ENCODE measurements around the gene CBLN3. TPM values are rescaled to one million over a fixed set of nuclear protein-coding genes. Genes with fewer than 3 reads are reported as not detected.
"Not testable (repeated sequence)": the region's sequence is repeated elsewhere in the genome, so short reads cannot be mapped to it uniquely, and the experiment has no call there.

Gene CBLN3
- 0.25 TPM for polyA plus RNA-seq (2013, experiment 1 of 2)
- 0.44 TPM for polyA plus RNA-seq (2013, experiment 2 of 2)

GRCh38 chr14:24429395-24430142 is at the start of gene CBLN3, which contains the start of gene KHNYN:
Gene CBLN3, minus strand, starts transcription at chr14:24429668. Its CDS starts 614 bp downstream, at chr14:24429054.
Gene KHNYN, plus strand, starts transcription at chr14:24429954. Its CDS starts 777 bp downstream, at chr14:24430731.
- Histone ChIP-seq H3K9ac (ENCODE audit: low read depth, low read length) (peak within 1 kb of the TSS; percentile 84), H3K27ac (ENCODE audit: low read depth, low read length) (peak within 1 kb of the TSS; percentile 86; the same call in 1 of the 2 replicates), H3K4me3 (ENCODE audit: low read length) (peak within 1 kb of the TSS; percentile 78), H3K4me1 (ENCODE audit: insufficient read depth, low read length) (peaks cover 10% of the 10 kb centered on the region; the same call in 1 of the 2 replicates), H3K27me3 (ENCODE audit: insufficient read depth, low read length) (peaks cover 11% of the 10 kb centered on the region), H3K36me3 (ENCODE audit: insufficient read depth, low read length) (peaks cover 17% of the 10 kb centered on the region), H3K9me3 (ENCODE audit: insufficient read depth, low read depth, low read length) (no peaks in the 10 kb centered on the region)
- WGBS = 7% methylated on average over 56 of the region's 57 CpGs

GRCh38 chr14:24475261-24475660 is 45.8 kb upstream of the CBLN3 start:
- Histone ChIP-seq H3K36me3 (ENCODE audit: insufficient read depth, low read length) (no peaks in the 10 kb centered on the region), H3K9ac (ENCODE audit: low read depth, low read length) (no peak overlapping the region), H3K9me3 (ENCODE audit: insufficient read depth, low read depth, low read length) (no peaks in the 10 kb centered on the region), H3K27ac (ENCODE audit: low read depth, low read length) (no peak overlapping the region), H3K27me3 (ENCODE audit: insufficient read depth, low read length) (no peaks in the 10 kb centered on the region), H3K4me3 (ENCODE audit: low read length) (no peak overlapping the region), H3K4me1 (ENCODE audit: insufficient read depth, low read length) (no peaks in the 10 kb centered on the region)
- WGBS = 92% methylated on average over 4 of the region's 4 CpGs

GRCh38 chr14:24473211-24473610 is 43.7 kb upstream of the CBLN3 start:
- H3K4me3 ChIP-seq (ENCODE audit: low read length) = no peak overlapping the region
- H3K9ac ChIP-seq (ENCODE audit: low read depth, low read length) = no peak overlapping the region
- H3K9me3 ChIP-seq (ENCODE audit: insufficient read depth, low read depth, low read length) = no peaks in the 10 kb centered on the region
- H3K27ac ChIP-seq (ENCODE audit: low read depth, low read length) = no peak overlapping the region
- H3K4me1 ChIP-seq (ENCODE audit: insufficient read depth, low read length) = no peaks in the 10 kb centered on the region
- no peaks in the 10 kb centered on the region for H3K36me3 ChIP-seq (ENCODE audit: insufficient read depth, low read length)
- H3K27me3 ChIP-seq (ENCODE audit: insufficient read depth, low read length) = no peaks in the 10 kb centered on the region
- 63% methylated on average over 12 of the region's 12 CpGs for WGBS

- H3K27ac ChIP-seq (ENCODE audit: low read depth, low read length); H3K4me3 ChIP-seq (ENCODE audit: low read length); H3K9ac ChIP-seq (ENCODE audit: low read depth, low read length); H3K27me3 ChIP-seq (ENCODE audit: insufficient read depth, low read length); H3K9me3 ChIP-seq (ENCODE audit: insufficient read depth, low read depth, low read length); H3K36me3 ChIP-seq (ENCODE audit: insufficient read depth, low read length); H3K4me1 ChIP-seq (ENCODE audit: insufficient read depth, low read length): not testable (repeated sequence)
- WGBS = no CpG with 5 or more reads among the region's 2 CpGs
Observed at GRCh38 chr14:24470450-24470849, 41.0 kb upstream of the CBLN3 start.

- H3K36me3 ChIP-seq (ENCODE audit: insufficient read depth, low read length) = no peaks in the 10 kb centered on the region
- no peak overlapping the region for H3K9ac ChIP-seq (ENCODE audit: low read depth, low read length)
- no peaks in the 10 kb centered on the region for H3K4me1 ChIP-seq (ENCODE audit: insufficient read depth, low read length)
- H3K4me3 ChIP-seq (ENCODE audit: low read length) = no peak overlapping the region
- no peaks in the 10 kb centered on the region for H3K9me3 ChIP-seq (ENCODE audit: insufficient read depth, low read depth, low read length)
- H3K27ac ChIP-seq (ENCODE audit: low read depth, low read length) = no peak overlapping the region
- 90% methylated on average over 2 of the region's 3 CpGs for WGBS
- no peaks in the 10 kb centered on the region for H3K27me3 ChIP-seq (ENCODE audit: insufficient read depth, low read length)
Observed at GRCh38 chr14:24465805-24466204, 36.3 kb upstream of the CBLN3 start.

- Histone ChIP-seq H3K9ac (ENCODE audit: low read depth, low read length) (no peak overlapping the region), H3K27me3 (ENCODE audit: insufficient read depth, low read length) (no peaks in the 10 kb centered on the region), H3K36me3 (ENCODE audit: insufficient read depth, low read length) (no peaks in the 10 kb centered on the region), H3K27ac (ENCODE audit: low read depth, low read length) (no peak overlapping the region), H3K9me3 (ENCODE audit: insufficient read depth, low read depth, low read length) (no peaks in the 10 kb centered on the region), H3K4me1 (ENCODE audit: insufficient read depth, low read length) (no peaks in the 10 kb centered on the region), H3K4me3 (ENCODE audit: low read length) (no peak overlapping the region)
- 91% methylated on average over 3 of the region's 3 CpGs for WGBS
Observed at GRCh38 chr14:24465368-24465767, 35.9 kb upstream of the CBLN3 start.

GRCh38 chr14:24463884-24464785 is 34.7 kb upstream of the CBLN3 start:
- Histone ChIP-seq H3K4me1 (ENCODE audit: insufficient read depth, low read length) (no peaks in the 10 kb centered on the region), H3K36me3 (ENCODE audit: insufficient read depth, low read length) (no peaks in the 10 kb centered on the region), H3K9me3 (ENCODE audit: insufficient read depth, low read depth, low read length) (no peaks in the 10 kb centered on the region), H3K27me3 (ENCODE audit: insufficient read depth, low read length) (no peaks in the 10 kb centered on the region), H3K9ac (ENCODE audit: low read depth, low read length) (no peak overlapping the region), H3K27ac (ENCODE audit: low read depth, low read length) (no peak overlapping the region), H3K4me3 (ENCODE audit: low read length) (no peak overlapping the region)
- 62% methylated on average over 3 of the region's 4 CpGs for WGBS

GRCh38 chr14:24463017-24463883 is 33.8 kb upstream of the CBLN3 start:
- Histone ChIP-seq H3K9ac (ENCODE audit: low read depth, low read length) (no peak overlapping the region), H3K27ac (ENCODE audit: low read depth, low read length) (no peak overlapping the region), H3K4me3 (ENCODE audit: low read length) (no peak overlapping the region), H3K9me3 (ENCODE audit: insufficient read depth, low read depth, low read length) (no peaks in the 10 kb centered on the region), H3K27me3 (ENCODE audit: insufficient read depth, low read length) (no peaks in the 10 kb centered on the region), H3K36me3 (ENCODE audit: insufficient read depth, low read length) (no peaks in the 10 kb centered on the region), H3K4me1 (ENCODE audit: insufficient read depth, low read length) (no peaks in the 10 kb centered on the region)
- WGBS = 72% methylated on average over 4 of the region's 5 CpGs

GRCh38 chr14:24461336-24461735 is 31.9 kb upstream of the CBLN3 start:
- Histone ChIP-seq H3K9me3 (ENCODE audit: insufficient read depth, low read depth, low read length) (no peaks in the 10 kb centered on the region), H3K9ac (ENCODE audit: low read depth, low read length) (no peak overlapping the region), H3K4me1 (ENCODE audit: insufficient read depth, low read length) (no peaks in the 10 kb centered on the region), H3K27me3 (ENCODE audit: insufficient read depth, low read length) (no peaks in the 10 kb centered on the region), H3K36me3 (ENCODE audit: insufficient read depth, low read length) (no peaks in the 10 kb centered on the region), H3K27ac (ENCODE audit: low read depth, low read length) (no peak overlapping the region), H3K4me3 (ENCODE audit: low read length) (no peak overlapping the region)

GRCh38 chr14:24459331-24459730 is 29.9 kb upstream of the CBLN3 start:
- 93% methylated on average over 3 of the region's 3 CpGs for WGBS
- H3K36me3 ChIP-seq (ENCODE audit: insufficient read depth, low read length) = no peaks in the 10 kb centered on the region
- no peak overlapping the region for H3K27ac ChIP-seq (ENCODE audit: low read depth, low read length)
- peaks cover 4% of the 10 kb centered on the region for H3K9me3 ChIP-seq (ENCODE audit: insufficient read depth, low read depth, low read length)
- H3K4me3 ChIP-seq (ENCODE audit: low read length) = no peak overlapping the region
- H3K4me1 ChIP-seq (ENCODE audit: insufficient read depth, low read length) = no peaks in the 10 kb centered on the region
- no peaks in the 10 kb centered on the region for H3K27me3 ChIP-seq (ENCODE audit: insufficient read depth, low read length)
- no peak overlapping the region for H3K9ac ChIP-seq (ENCODE audit: low read depth, low read length)

All from HUES64 (cell line).